UCSD-AML1 (cell line): ENCODE results near the gene PLXNB3.
A peak's percentile ranks its signal among the peaks of the same experiment; 100 is the strongest.

Source experiments
- DNase-seq: peaks from one replicate; lab custom pipeline; 2025; ENCODE audit not compliant: unreplicated experiment; lab: John Stamatoyannopoulos, UW

The PLXNB3 gene

DNA sequence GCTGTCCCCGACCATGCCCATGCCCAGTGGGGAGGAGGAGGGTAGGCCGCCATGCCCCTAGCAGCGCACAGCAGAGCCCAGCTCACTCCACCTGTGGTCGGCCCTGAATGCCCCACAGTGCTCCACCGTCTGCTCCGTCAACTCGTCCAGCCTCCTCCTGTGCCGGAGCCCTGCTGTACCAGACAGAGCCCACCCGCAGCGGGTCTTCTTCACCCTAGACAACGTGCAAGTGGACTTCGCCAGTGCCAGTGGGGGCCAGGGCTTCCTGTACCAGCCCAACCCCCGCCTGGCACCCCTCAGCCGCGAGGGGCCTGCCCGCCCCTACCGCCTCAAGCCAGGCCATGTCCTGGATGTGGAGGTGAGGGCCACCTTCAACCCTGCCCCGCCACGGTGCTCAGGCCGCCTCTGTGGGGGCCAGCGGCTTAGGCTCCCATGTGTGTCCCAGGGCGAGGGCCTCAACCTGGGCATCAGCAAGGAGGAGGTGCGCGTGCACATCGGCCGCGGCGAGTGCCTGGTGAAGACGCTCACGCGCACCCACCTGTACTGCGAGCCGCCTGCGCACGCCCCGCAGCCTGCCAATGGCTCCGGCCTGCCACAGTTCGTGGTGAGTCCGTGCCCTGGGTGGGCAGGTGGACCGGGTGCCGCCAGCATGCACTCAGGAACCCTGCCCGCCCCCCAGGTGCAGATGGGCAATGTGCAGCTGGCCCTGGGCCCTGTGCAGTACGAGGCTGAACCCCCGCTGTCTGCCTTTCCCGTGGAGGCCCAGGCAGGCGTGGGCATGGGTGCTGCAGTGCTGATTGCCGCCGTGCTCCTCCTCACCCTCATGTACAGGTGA, 9.9 kb downstream of the PLXNB3 start:
- DNase-seq: no peak

GRCh38 chrX:153774576-153775292, 10.7 kb downstream of the PLXNB3 start:
- no peak for DNase-seq

DNA sequence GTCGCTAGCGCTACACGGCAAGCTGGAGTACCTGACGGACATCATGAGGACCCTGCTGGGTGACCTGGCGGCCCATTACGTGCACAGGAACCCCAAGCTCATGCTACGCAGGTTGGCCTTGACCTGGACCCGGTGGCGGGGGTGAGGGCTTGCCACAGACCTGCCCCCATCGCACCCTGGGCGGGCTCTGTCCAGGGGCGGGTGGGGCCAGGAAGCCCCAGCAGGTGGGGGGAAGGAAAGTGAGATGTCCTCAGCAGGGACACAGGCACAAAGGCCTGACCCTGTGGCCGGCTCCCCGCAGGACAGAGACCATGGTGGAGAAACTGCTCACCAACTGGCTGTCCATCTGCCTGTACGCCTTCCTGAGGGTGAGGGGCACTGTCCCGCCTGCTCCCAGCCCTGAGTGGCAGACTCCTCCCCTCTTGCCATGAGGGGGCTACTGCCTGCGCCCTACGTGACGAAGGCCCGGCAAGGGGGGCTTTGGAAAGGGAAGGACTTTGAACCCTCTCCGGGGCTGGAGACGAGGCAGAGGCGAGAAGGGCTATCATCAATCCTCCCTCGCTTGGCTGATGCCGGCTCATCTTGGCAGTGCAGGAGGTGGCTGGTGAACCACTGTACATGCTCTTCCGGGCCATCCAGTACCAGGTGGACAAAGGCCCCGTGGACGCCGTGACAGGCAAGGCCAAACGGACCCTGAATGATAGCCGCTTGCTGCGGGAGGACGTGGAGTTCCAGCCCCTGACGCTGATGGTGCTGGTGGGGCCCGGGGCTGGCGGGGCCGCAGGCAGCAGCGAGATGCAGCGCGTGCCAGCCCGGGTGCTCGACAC, 11.5 kb downstream of the PLXNB3 start:
- DNase-seq: no peak

DNA sequence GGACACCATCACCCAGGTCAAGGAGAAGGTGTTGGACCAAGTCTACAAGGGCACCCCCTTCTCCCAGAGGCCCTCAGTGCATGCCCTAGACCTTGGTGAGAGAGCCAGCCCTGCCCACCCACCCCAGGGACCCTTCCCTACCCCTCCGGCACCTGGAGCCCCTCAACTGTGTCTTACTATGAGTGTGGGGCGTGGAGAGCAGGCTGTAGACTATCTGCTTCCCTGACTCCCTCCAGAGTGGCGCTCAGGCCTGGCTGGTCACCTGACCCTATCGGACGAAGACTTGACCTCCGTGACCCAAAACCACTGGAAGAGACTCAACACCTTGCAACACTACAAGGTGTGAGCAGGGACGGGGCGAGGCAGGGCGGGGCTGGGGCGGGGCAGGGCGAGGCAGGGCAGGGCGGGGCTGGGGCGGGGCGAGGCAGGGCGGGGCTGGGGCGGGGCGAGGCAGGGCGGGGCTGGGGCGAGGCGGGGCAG, 12.1 kb downstream of the PLXNB3 start:
- DNase-seq: no peak

GRCh38 chrX:153776611-153777045, 12.6 kb downstream of the PLXNB3 start:
- DNase-seq: no peak

- no peak for DNase-seq
Observed at GRCh38 chrX:153777261-153778090, 13.4 kb downstream of the PLXNB3 start.

- no peak for DNase-seq
Observed at GRCh38 chrX:153778181-153778580, 14.1 kb downstream of the PLXNB3 start.

- peak; percentile 42 for DNase-seq
Observed at GRCh38 chrX:153778684-153779101, 14.6 kb downstream of the PLXNB3 start.

- no peak for DNase-seq
Observed at GRCh38 chrX:153779891-153780677, 16.0 kb downstream of the PLXNB3 start.

GRCh38 chrX:153780678-153781427, 16.8 kb downstream of the PLXNB3 start, which contains the start of gene SRPK3:
Gene SRPK3 (plus strand): TSS chrX:153781041. CDS start chrX:153781087, 46 bp downstream.
- DNase-seq: no peak

DNA sequence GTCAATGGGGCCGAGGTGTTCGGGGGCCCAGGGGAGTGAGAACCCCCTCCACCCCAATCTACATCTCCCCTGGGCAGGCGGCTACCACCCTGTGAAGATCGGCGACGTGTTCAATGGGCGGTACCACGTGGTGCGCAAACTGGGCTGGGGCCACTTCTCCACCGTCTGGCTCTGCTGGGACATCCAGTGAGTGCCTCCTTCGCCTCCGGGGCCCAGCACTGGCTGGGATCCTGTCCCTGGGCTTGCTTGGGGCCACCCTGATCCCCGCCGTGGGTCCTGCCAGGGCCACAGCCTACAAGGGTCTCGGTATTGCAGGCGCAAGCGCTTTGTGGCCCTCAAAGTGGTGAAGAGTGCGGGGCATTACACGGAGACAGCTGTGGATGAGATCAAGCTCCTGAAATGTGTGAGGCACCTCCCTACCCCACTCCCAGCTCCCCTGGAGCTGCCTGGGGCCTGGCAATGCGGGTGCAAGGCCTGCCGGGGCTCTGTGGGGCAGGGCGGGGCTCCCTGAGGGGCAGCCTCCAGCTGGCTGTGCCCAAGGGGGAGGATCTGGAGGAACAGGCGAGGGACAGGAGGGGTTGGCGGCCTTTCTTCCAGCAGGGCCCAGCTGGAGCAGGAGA, 17.5 kb downstream of the PLXNB3 start:
- DNase-seq: no peak

DNA sequence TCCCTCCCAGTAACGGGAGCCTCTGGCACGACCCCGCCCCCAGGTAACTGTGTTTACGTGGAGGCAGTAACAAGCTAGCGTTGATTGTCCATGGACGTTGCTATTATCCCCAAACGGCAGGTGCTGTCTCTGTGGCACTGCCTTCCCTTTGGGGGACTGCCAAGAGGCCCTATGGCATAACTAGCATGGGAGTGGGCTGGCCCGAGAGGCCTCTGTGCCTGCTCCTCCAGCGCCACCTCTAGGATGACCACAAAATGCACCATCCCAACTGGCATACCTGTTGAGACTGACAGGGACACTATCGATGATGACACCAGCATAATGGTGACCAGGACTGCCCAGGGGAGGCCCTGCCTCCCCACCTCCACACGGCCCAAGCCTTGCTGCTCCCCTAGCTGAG, 18.3 kb downstream of the PLXNB3 start:
- DNase-seq: no peak

- no peak for DNase-seq
Observed at GRCh38 chrX:153782871-153783270, 18.8 kb downstream of the PLXNB3 start.

- DNase-seq: no peak
Observed at GRCh38 chrX:153783378-153784013, 19.4 kb downstream of the PLXNB3 start.

DNA sequence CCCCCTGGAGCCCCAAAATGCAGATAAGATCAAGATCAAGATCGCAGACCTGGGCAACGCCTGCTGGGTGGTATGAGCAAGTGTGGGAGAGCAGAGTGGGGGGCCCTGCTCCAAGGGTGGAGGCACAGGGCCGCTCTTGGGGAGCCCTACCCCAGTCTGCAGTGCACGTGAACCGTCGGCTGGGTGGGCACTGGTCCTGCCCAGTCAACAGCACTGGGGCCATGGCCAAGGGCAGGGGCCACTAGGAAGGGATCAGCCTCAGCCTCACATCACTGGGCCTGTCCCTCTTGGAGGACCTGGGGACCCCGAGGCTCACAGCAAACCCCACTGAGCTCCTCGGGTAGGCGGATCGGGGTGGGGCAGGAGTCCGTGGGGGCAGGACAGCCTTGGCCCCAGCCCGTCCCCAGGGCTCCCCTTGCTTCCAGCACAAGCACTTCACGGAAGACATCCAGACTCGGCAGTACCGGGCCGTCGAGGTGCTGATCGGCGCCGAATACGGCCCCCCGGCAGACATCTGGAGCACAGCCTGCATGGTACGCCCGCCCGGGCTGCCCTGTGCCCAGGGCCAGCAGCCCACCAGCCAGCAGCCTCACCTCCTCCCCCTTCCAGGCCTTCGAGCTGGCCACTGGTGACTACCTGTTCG, 20.4 kb downstream of the PLXNB3 start:
- DNase-seq: no peak

DNA sequence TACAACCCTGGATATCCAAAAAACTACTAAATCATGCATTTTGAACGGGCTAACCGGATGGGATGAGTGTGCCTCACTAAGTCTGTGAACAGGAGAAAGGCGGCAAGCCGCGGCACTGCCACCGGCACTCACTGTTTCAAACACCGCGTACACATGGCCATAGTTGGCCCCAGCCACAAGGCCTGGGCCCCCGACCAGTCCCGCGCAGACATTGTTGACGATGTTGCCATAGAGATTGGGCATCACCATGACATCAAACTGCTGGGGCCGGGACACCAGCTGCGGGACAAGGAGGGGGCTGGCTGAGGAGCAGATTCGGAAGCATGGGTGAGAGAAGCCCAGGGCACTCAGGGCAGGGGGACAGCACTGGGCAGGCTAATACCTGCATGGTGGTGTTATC, 22.6 kb downstream of the PLXNB3 start:
- DNase-seq: no peak

DNA sequence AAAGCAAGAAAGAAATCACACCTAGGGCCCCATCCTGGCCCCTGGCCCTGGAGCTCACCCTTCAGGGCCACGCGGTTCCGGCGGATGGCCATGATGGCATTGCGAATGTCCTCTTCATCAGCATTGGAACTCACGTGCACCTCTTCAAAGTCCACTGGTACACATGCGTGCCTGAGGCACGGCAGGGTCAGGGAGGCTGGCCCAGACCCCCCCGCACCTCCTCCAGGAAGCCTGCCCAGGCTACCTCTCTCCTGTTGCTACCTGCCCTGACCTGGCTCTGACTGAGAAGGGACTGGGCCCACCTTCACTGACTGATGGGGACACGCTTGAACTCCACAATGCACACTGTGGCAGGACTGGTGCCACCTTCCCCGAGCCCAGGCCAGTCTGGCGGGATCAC, 25.6 kb downstream of the PLXNB3 start:
- no peak for DNase-seq
